ENCODE measurements around the gene NIM1K. TPM values are rescaled to one million over a fixed set of nuclear protein-coding genes. Genes with fewer than 3 reads are reported as not detected.

The NIM1K gene
- total and polyA plus RNA-seq, 4 experiments from 2014 or later = 0.24 to 0.40 (median 0.27) TPM

DNA sequence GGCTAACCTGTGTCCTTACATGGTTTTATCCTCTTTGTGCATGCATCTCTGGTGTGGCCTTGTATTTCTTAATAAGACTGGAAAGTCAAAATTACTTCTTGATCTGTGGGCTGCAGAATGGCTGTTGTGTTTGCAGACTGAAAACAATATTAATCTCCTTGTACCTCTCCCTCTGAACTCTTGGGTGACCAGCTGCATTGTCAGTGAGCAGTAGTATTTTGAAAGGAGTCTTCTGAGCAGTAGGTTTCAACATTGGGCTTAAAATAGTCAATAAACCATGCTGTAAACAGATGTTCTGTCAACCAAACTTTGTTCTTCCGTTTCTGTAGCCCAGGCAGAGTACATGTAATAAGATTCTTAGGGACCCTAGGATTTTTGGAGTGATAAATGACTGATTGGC, 26.7 kb upstream of the NIM1K start:
- H3K9me3 Mint-ChIP-seq = no peaks in the 10 kb centered on the region
- H3K36me3 Mint-ChIP-seq = peaks cover 50 to 68% of the 10 kb centered on the region in 2 donors
- POLR2A ChIA-PET (ENCODE audit: partially characterized antibody) = no interaction called here

DNA sequence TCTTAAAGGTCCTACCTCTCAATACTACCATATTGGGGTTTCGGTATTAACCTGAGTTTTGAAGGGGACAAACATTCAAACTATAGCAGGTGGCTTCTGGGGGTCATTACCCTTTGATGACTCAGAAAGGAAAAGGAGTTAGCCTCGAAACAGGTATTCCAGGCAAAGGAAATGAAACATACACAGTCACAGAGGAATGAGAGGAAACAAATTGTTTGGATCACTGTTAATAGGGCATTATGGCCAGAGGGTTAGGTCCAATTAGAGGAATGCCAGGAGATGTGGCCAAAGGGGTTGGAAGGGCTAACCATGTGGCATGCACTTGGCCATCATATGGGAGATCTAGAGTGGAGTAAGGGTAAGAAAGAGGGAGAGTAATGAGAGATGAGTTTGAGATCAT, 23.9 kb upstream of the NIM1K start:
- Mint-ChIP-seq H3K4me3 (no peak overlapping the region), H3K9me3 (no peaks in the 10 kb centered on the region), H3K4me1 (peaks cover 9 to 13% (median 10%) of the 10 kb centered on the region in 4 donors), H3K27ac (peak overlapping the region in 4 of 7 donors; percentile 18 to 85 (median 42)), H3K27me3 (no peaks in the 10 kb centered on the region), H3K36me3 (peaks cover 56 to 63% of the 10 kb centered on the region in 2 donors)
- Histone ChIP-seq H3K9me3 (ENCODE audit: control insufficient read depth in 1 of 2, low read length in 2 of 2) (no peaks in the 10 kb centered on the region), H3K27ac (ENCODE audit: low read depth, low read length) (no peak overlapping the region), H3K36me3 (ENCODE audit: insufficient read depth, low read length) (peaks cover 15% of the 10 kb centered on the region), H3K4me3 (ENCODE audit: low read length in 2 of 2) (no peak overlapping the region), H3K4me1 (ENCODE audit: insufficient read depth, low read length) (no peaks in the 10 kb centered on the region), H3K27me3 (ENCODE audit: insufficient read depth, low read length) (no peaks in the 10 kb centered on the region)
- POLR2A ChIA-PET (ENCODE audit: partially characterized antibody) = no interaction called here
- CTCF ChIA-PET (ENCODE audit: partially characterized antibody) = no interaction called here
- intact Hi-C loops (cut with micrococcal nuclease) = no loop called here
- no peak for DNase-seq

More for the DNA sequence above, 26.7 kb upstream of the NIM1K start:
- Mint-ChIP-seq H3K4me1 (peaks cover 9 to 20% (median 18%) of the 10 kb centered on the region in 4 donors), H3K27ac (peak overlapping the region in 2 of 7 donors; percentile 15 to 50), H3K27me3 (no peaks in the 10 kb centered on the region), H3K4me3 (no peak overlapping the region)
- DNase-seq = no peak
- H3K36me3 ChIP-seq (ENCODE audit: insufficient read depth, low read length) = peaks cover 21% of the 10 kb centered on the region
- no peaks in the 10 kb centered on the region for H3K27me3 ChIP-seq (ENCODE audit: insufficient read depth, low read length)
- no peak overlapping the region for H3K27ac ChIP-seq (ENCODE audit: low read depth, low read length)
- intact Hi-C loops (cut with micrococcal nuclease) = no loop called here
- H3K9me3 ChIP-seq (ENCODE audit: control insufficient read depth in 1 of 2, low read length in 2 of 2) = no peaks in the 10 kb centered on the region
- no peak overlapping the region for H3K4me3 ChIP-seq (ENCODE audit: low read length in 2 of 2)
- peaks cover 10% of the 10 kb centered on the region for H3K4me1 ChIP-seq (ENCODE audit: insufficient read depth, low read length)
- CTCF ChIA-PET (ENCODE audit: partially characterized antibody) = no interaction called here

DNA sequence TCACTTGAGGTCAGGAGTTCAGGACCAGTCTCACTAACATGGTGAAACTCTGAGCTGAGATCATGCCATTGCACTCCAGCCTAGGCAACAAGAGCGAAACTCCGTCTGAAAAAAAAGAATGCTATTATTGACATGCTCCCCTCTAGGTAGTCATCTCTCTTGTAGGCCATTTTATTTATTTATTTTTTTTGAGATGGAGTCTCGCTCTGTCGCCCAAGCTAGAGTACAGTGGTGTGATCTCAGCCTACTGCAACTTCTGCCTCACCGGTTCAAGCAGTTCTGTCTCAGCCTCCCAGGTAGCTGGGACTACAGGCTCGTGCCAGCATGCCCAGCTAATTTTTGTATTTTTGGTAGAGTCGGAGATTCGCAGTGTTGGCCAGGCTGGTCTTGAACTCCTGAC, 20.6 kb upstream of the NIM1K start:
- H3K27ac Mint-ChIP-seq = peak overlapping the region in 1 of 7 donors; percentile 1
- DNase-seq = no peak
- H3K4me3 Mint-ChIP-seq = no peak overlapping the region
- no peaks in the 10 kb centered on the region for H3K9me3 ChIP-seq (ENCODE audit: control insufficient read depth in 1 of 2, low read length in 2 of 2)
- peaks cover 0 to 12% (median 9%) of the 10 kb centered on the region in 4 donors for H3K4me1 Mint-ChIP-seq
- no peaks in the 10 kb centered on the region for H3K9me3 Mint-ChIP-seq
- CTCF ChIA-PET (ENCODE audit: partially characterized antibody) = no interaction called here
- peaks cover 14% of the 10 kb centered on the region for H3K36me3 ChIP-seq (ENCODE audit: insufficient read depth, low read length)
- no peaks in the 10 kb centered on the region for H3K4me1 ChIP-seq (ENCODE audit: insufficient read depth, low read length)
- intact Hi-C loops (cut with micrococcal nuclease) = no loop called here
- H3K27me3 Mint-ChIP-seq = no peaks in the 10 kb centered on the region
- peaks cover 50 to 58% of the 10 kb centered on the region in 2 donors for H3K36me3 Mint-ChIP-seq
- H3K27me3 ChIP-seq (ENCODE audit: insufficient read depth, low read length) = no peaks in the 10 kb centered on the region
- H3K4me3 ChIP-seq (ENCODE audit: low read length in 2 of 2) = no peak overlapping the region
- H3K27ac ChIP-seq (ENCODE audit: low read depth, low read length) = no peak overlapping the region
- POLR2A ChIA-PET (ENCODE audit: partially characterized antibody) = interaction anchor here (0.6 kb wide), 1 partner anchor 154 kb away, joined by 4 read pairs; no protein-coding TSS in a partner anchor

DNA sequence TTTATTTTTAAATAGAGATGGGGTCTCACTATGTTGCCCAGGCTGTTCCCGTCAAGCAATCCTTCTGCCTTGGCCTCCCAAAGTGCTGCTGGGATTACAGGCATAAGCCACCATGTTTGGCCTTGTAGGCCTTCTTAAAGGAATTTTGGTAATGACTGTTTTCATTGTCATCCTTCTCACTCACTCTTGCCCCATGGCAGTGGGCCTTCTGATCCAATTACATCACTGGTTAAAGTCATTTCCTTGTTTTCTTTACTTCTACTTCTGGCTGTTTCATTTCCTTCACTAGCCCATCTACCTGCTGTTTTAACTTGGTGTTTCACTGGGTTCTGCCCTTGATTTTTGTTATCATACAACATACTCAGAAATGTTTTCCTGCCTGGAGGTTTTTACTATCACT, 20.1 kb upstream of the NIM1K start:
- Mint-ChIP-seq H3K27me3 (no peaks in the 10 kb centered on the region), H3K4me3 (no peak overlapping the region), H3K9me3 (no peaks in the 10 kb centered on the region), H3K36me3 (peaks cover 53 to 58% of the 10 kb centered on the region in 2 donors), H3K27ac (no peak overlapping the region), H3K4me1 (peaks cover 0 to 10% (median 6%) of the 10 kb centered on the region in 4 donors)
- Histone ChIP-seq H3K27ac (ENCODE audit: low read depth, low read length) (no peak overlapping the region), H3K9me3 (ENCODE audit: control insufficient read depth in 1 of 2, low read length in 2 of 2) (no peaks in the 10 kb centered on the region), H3K36me3 (ENCODE audit: insufficient read depth, low read length) (peaks cover 14% of the 10 kb centered on the region), H3K27me3 (ENCODE audit: insufficient read depth, low read length) (no peaks in the 10 kb centered on the region), H3K4me1 (ENCODE audit: insufficient read depth, low read length) (no peaks in the 10 kb centered on the region), H3K4me3 (ENCODE audit: low read length in 2 of 2) (no peak overlapping the region)
- intact Hi-C loops (cut with micrococcal nuclease) = no loop called here
- ChIA-PET POLR2A (ENCODE audit: partially characterized antibody) (no interaction called here), CTCF (ENCODE audit: partially characterized antibody) (no interaction called here)
- DNase-seq = no peak

DNA sequence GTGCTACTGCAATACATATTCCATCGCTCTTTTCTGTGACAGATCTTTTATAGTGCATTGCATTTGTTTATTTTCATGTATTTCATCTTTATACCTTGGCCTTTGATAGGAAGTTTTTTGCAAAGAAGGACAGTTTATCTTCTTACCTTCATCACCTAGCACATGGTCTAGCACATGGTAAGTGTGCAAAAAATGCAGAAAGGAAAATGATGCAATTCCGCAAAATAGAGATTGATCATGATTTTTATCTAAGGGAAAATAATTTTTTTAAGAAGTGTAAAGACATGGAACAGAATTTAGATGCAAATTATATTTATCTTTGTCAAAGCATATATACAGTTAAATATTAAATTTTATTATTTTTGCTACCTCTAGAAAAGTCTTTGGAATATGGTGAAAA, 19.2 kb upstream of the NIM1K start:
- H3K27ac Mint-ChIP-seq = no peak overlapping the region
- H3K27me3 ChIP-seq (ENCODE audit: insufficient read depth, low read length) = no peaks in the 10 kb centered on the region
- no peaks in the 10 kb centered on the region for H3K9me3 Mint-ChIP-seq
- H3K4me3 ChIP-seq (ENCODE audit: low read length in 2 of 2) = no peak overlapping the region
- POLR2A ChIA-PET (ENCODE audit: partially characterized antibody) = no interaction called here
- H3K27me3 Mint-ChIP-seq = no peaks in the 10 kb centered on the region
- intact Hi-C loops (cut with micrococcal nuclease) = no loop called here
- no peak overlapping the region for H3K4me3 Mint-ChIP-seq
- no peak for DNase-seq
- peaks cover 0 to 9% (median 6%) of the 10 kb centered on the region in 4 donors for H3K4me1 Mint-ChIP-seq
- peaks cover 58 to 60% of the 10 kb centered on the region in 2 donors for H3K36me3 Mint-ChIP-seq
- H3K9me3 ChIP-seq (ENCODE audit: control insufficient read depth in 1 of 2, low read length in 2 of 2) = no peaks in the 10 kb centered on the region
- peaks cover 14% of the 10 kb centered on the region for H3K36me3 ChIP-seq (ENCODE audit: insufficient read depth, low read length)
- CTCF ChIA-PET (ENCODE audit: partially characterized antibody) = no interaction called here
- H3K4me1 ChIP-seq (ENCODE audit: insufficient read depth, low read length) = no peaks in the 10 kb centered on the region
- no peak overlapping the region for H3K27ac ChIP-seq (ENCODE audit: low read depth, low read length)

DNA sequence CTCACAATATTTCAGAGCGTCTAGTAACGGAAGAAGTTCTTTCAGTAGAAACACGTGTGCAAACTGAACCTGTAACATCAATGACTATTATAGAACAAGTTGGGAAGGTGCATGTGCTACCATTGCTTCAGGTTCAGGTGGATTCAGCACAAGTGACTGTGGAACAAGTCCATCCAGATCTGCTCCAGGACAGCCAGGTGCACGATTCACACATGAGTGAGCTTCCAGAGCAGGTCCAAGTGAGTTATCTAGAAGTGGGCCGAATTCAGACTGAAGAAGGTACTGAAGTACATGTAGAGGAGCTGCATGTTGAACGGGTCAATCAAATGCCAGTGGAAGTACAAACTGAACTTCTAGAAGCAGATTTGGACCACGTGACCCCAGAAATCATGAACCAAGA, 17.4 kb upstream of the NIM1K start:
- intact Hi-C loops (cut with micrococcal nuclease) = no loop called here
- POLR2A ChIA-PET (ENCODE audit: partially characterized antibody) = no interaction called here
- peak overlapping the region in 1 of 8 donors; percentile 6 for H3K4me3 Mint-ChIP-seq
- H3K4me1 Mint-ChIP-seq = peaks cover 0 to 8% (median 3%) of the 10 kb centered on the region in 4 donors
- Histone ChIP-seq H3K4me1 (ENCODE audit: insufficient read depth, low read length) (no peaks in the 10 kb centered on the region), H3K4me3 (ENCODE audit: low read length in 2 of 2) (no peak overlapping the region), H3K9me3 (ENCODE audit: control insufficient read depth in 1 of 2, low read length in 2 of 2) (no peaks in the 10 kb centered on the region), H3K36me3 (ENCODE audit: insufficient read depth, low read length) (peaks cover 4% of the 10 kb centered on the region), H3K27ac (ENCODE audit: low read depth, low read length) (no peak overlapping the region), H3K27me3 (ENCODE audit: insufficient read depth, low read length) (no peaks in the 10 kb centered on the region)
- CTCF ChIA-PET (ENCODE audit: partially characterized antibody) = no interaction called here
- H3K36me3 Mint-ChIP-seq = peaks cover 55 to 57% of the 10 kb centered on the region in 2 donors
- no peaks in the 10 kb centered on the region for H3K27me3 Mint-ChIP-seq
- no peaks in the 10 kb centered on the region for H3K9me3 Mint-ChIP-seq
- peak overlapping the region in 2 of 7 donors; percentile 32 to 36 for H3K27ac Mint-ChIP-seq
- DNase-seq = no peak

DNA sequence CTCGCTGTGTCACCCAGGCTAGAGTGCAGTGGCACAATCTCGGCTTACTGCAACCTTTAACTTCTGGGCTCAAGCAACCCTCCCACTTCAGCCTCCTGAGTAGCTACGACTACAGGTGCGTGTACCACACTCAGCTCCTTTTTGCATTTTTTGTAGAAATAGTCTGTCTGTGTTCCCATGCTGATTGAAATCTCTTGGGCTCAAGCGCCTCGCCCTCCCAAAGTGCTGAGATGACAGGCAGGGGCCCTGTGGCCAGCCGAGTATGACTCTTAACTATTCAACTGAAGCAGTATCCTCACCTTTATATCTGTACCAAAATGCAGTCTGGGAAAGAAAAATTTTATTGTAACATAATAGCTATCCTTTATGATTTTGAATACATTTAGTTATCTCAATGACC, 12.2 kb upstream of the NIM1K start:
- no peak overlapping the region for H3K27ac ChIP-seq (ENCODE audit: low read depth, low read length)
- no peaks in the 10 kb centered on the region for H3K27me3 Mint-ChIP-seq
- no peak overlapping the region for H3K4me3 Mint-ChIP-seq
- no peak overlapping the region for H3K4me3 ChIP-seq (ENCODE audit: low read length in 2 of 2)
- H3K36me3 Mint-ChIP-seq = peaks cover 37 to 45% of the 10 kb centered on the region in 2 donors
- ChIA-PET POLR2A (ENCODE audit: partially characterized antibody) (interaction anchor here (1.3 kb wide), 1 partner anchor 16 kb away, joined by 3 read pairs; no protein-coding TSS in a partner anchor), CTCF (ENCODE audit: partially characterized antibody) (interaction anchor here (1.6 kb wide), 1 partner anchor 59 kb away, joined by 3 read pairs; the partner anchor contains the start of gene ZNF131)
- no peaks in the 10 kb centered on the region for H3K4me1 ChIP-seq (ENCODE audit: insufficient read depth, low read length)
- H3K27me3 ChIP-seq (ENCODE audit: insufficient read depth, low read length) = no peaks in the 10 kb centered on the region
- DNase-seq = no peak
- no peaks in the 10 kb centered on the region for H3K36me3 ChIP-seq (ENCODE audit: insufficient read depth, low read length)
- H3K9me3 Mint-ChIP-seq = no peaks in the 10 kb centered on the region
- intact Hi-C loops (cut with micrococcal nuclease) = no loop called here
- H3K27ac Mint-ChIP-seq = no peak overlapping the region
- H3K4me1 Mint-ChIP-seq = no peaks in the 10 kb centered on the region
- H3K9me3 ChIP-seq (ENCODE audit: control insufficient read depth in 1 of 2, low read length in 2 of 2) = no peaks in the 10 kb centered on the region

DNA sequence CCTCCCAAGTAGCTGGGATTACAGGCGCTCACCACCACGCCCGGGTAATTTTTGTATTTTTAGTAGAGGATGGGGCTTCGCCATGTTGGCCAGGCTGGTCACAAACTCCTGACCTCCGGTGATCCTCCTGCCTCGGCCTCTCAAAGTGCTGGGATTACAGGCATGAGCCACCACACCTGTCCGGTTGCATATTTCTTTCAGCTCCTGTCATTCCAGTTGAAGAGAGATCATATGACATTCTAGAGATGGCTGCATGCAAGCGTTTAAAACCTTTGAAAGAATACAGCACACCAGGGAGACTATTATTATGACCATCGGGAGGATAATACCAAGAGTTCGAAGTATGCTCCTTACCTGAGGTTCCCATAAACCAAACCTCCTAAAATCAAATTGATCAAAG, 9.6 kb upstream of the NIM1K start:
- no peak overlapping the region for H3K4me3 Mint-ChIP-seq
- H3K36me3 Mint-ChIP-seq = peaks cover 29% of the 10 kb centered on the region in 2 donors
- CTCF ChIA-PET (ENCODE audit: partially characterized antibody) = no interaction called here
- H3K27ac ChIP-seq (ENCODE audit: low read depth, low read length) = no peak overlapping the region
- H3K4me1 ChIP-seq (ENCODE audit: insufficient read depth, low read length) = no peaks in the 10 kb centered on the region
- H3K36me3 ChIP-seq (ENCODE audit: insufficient read depth, low read length) = no peaks in the 10 kb centered on the region
- H3K9me3 ChIP-seq (ENCODE audit: control insufficient read depth in 1 of 2, low read length in 2 of 2) = no peaks in the 10 kb centered on the region
- no peaks in the 10 kb centered on the region for H3K27me3 Mint-ChIP-seq
- H3K4me1 Mint-ChIP-seq = no peaks in the 10 kb centered on the region
- no peak overlapping the region for H3K27ac Mint-ChIP-seq
- H3K27me3 ChIP-seq (ENCODE audit: insufficient read depth, low read length) = no peaks in the 10 kb centered on the region
- H3K4me3 ChIP-seq (ENCODE audit: low read length in 2 of 2) = no peak overlapping the region
- intact Hi-C loops (cut with micrococcal nuclease) = no loop called here
- peaks cover 0 to 1% (median 0%) of the 10 kb centered on the region in 8 donors for H3K9me3 Mint-ChIP-seq
- DNase-seq = no peak
- POLR2A ChIA-PET (ENCODE audit: partially characterized antibody) = no interaction called here

All from CD4-positive, alpha-beta memory T cell (primary cell).